Measurements from ENCODE around the gene CASZ1. TPM values are rescaled to one million over a fixed set of nuclear protein-coding genes. Genes with fewer than 3 reads are reported as not detected.

CASZ1 gene
- polyA plus RNA-seq, 3 donors, result 0.30 to 3.7 (median 0.50) TPM

DNA sequence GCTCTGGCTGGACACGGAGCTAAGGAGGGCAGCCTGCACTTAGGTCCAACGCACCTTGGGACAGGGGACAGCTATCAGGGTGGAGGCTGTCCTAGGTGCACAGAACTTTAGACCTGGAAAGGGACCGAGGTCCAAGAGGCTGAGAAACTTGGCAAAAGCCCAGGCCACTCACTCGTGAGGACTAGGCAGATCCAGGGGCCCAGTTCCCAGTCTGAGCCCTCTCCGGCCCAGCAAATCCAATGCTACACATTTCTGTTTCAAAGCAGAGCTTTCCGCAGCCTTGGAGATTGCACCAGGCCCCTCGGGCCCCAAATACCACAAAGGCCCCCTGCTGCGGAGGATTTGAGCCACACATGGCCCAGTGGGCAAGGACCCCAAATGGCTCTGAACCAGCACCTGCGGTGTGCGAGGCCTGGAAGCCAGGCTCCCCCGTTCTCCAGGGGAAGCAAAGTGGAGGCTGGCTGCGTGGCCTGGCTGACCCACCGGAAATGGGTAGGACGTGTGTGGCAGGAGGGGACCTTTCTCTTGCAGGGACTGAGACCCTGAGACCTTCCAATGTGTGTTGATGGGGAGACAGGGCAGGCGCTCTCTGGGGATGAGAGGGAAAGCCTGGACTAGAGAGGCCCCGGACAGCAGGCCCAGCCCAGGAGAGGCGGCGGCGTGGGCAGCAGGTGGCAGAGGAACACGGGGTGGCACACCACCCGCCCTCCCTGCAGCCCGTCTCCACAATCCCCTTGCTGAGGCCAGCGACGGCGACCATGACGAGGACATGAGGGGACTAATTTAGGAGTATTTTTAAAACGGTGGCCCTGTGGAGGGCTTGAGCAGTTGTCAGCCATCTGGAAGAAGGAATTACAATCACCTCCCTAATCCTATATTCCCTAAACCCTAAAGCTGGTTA, 118.7 kb downstream of the CASZ1 start:
- Histone ChIP-seq H3K4me3 (replicated peaks in 1 of 3; ENCODE audit: low read depth in 2 of 3, low read length in 3 of 3) (no peak overlapping the region), H3K9me3 (replicated peaks in 1 of 2; ENCODE audit: control insufficient read depth in 1 of 2, insufficient read depth in 1 of 2, low read length in 2 of 2) (no peaks in the 10 kb centered on the region), H4K20me1 (ENCODE audit: insufficient read depth, low read length) (peaks cover 3% of the 10 kb centered on the region), H2AFZ (ENCODE audit: insufficient read depth, low read depth, low read length, poor library complexity, severe bottlenecking) (no peak overlapping the region), H3K27ac (ENCODE audit: low read depth in 1 of 2, low read length in 2 of 2) (no peak overlapping the region), H3K9ac (ENCODE audit: insufficient read depth, low read length, poor library complexity, severe bottlenecking) (no peak overlapping the region), H3K36me3 (replicated peaks in 1 of 2; ENCODE audit: control insufficient read depth in 1 of 2, insufficient read depth in 2 of 2, low read length in 2 of 2) (no peaks in the 10 kb centered on the region), H3K27me3 (ENCODE audit: control insufficient read depth in 2 of 2, insufficient read depth in 2 of 2, low read length in 2 of 2) (no peaks in the 10 kb centered on the region), H3K79me2 (ENCODE audit: insufficient read depth, low read length) (no peaks in the 10 kb centered on the region), H3K4me2 (replicated peaks; ENCODE audit: extremely low read depth, low read length, poor library complexity, severe bottlenecking) (no peak overlapping the region), H3K4me1 (ENCODE audit: control insufficient read depth in 1 of 2, insufficient read depth in 2 of 2, low read length in 2 of 2) (no peaks in the 10 kb centered on the region)
- DNase-seq, result no peak
- no peaks in the 10 kb centered on the region for H3K9me3 Mint-ChIP-seq
- H3K4me1 Mint-ChIP-seq, result peaks cover 3% of the 10 kb centered on the region
- H3K27ac Mint-ChIP-seq, result no peak overlapping the region
- intact Hi-C loops (cut with micrococcal nuclease), result no loop called here
- no peak overlapping the region for H3K4me3 Mint-ChIP-seq
- H3K27me3 Mint-ChIP-seq (ENCODE audit: low read depth in 3 of 3), result peaks cover 0 to 5% (median 3%) of the 10 kb centered on the region in 3 donors
- TF ChIP-seq, protein P1, sequence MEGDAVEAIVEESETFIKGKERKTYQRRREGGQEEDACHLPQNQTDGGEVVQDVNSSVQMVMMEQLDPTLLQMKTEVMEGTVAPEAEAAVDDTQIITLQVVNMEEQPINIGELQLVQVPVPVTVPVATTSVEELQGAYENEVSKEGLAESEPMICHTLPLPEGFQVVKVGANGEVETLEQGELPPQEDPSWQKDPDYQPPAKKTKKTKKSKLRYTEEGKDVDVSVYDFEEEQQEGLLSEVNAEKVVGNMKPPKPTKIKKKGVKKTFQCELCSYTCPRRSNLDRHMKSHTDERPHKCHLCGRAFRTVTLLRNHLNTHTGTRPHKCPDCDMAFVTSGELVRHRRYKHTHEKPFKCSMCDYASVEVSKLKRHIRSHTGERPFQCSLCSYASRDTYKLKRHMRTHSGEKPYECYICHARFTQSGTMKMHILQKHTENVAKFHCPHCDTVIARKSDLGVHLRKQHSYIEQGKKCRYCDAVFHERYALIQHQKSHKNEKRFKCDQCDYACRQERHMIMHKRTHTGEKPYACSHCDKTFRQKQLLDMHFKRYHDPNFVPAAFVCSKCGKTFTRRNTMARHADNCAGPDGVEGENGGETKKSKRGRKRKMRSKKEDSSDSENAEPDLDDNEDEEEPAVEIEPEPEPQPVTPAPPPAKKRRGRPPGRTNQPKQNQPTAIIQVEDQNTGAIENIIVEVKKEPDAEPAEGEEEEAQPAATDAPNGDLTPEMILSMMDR (IDR thresholded peaks at IDR 0.05), result no peak
- H3K36me3 Mint-ChIP-seq, result no peaks in the 10 kb centered on the region
- 94% methylated on average over 22 of the region's 27 CpGs for WGBS (ENCODE audit: insufficient coverage)

DNA sequence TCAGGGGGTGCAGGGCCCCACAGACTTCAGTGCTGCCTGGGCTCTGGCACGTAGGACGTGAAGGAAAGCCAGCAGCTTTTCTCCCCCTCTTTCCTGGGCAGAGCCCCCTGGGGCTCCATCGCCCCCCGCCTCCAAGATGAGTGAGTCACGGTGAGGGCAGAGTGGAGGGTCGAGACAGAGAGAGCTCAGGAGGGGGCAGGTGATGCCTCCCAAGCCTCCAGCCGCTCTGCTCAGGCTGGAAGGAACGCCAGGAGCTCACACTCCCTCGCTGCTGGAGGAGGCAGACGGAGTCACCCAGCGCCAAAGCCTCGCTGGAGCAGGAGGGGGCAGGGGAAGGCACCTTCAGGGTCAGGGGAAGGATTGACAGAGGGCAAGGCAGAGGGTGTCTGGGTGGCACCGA, 119.5 kb downstream of the CASZ1 start:
- Histone ChIP-seq H3K4me2 (replicated peaks; ENCODE audit: extremely low read depth, low read length, poor library complexity, severe bottlenecking) (no peak overlapping the region), H3K36me3 (replicated peaks in 1 of 2; ENCODE audit: control insufficient read depth in 1 of 2, insufficient read depth in 2 of 2, low read length in 2 of 2) (no peaks in the 10 kb centered on the region), H3K9ac (ENCODE audit: insufficient read depth, low read length, poor library complexity, severe bottlenecking) (no peak overlapping the region), H3K9me3 (replicated peaks in 1 of 2; ENCODE audit: control insufficient read depth in 1 of 2, insufficient read depth in 1 of 2, low read length in 2 of 2) (no peaks in the 10 kb centered on the region), H3K27ac (ENCODE audit: low read depth in 1 of 2, low read length in 2 of 2) (no peak overlapping the region), H3K4me3 (replicated peaks in 1 of 3; ENCODE audit: low read depth in 2 of 3, low read length in 3 of 3) (no peak overlapping the region), H2AFZ (ENCODE audit: insufficient read depth, low read depth, low read length, poor library complexity, severe bottlenecking) (no peak overlapping the region), H4K20me1 (ENCODE audit: insufficient read depth, low read length) (peaks cover 3% of the 10 kb centered on the region), H3K4me1 (ENCODE audit: control insufficient read depth in 1 of 2, insufficient read depth in 2 of 2, low read length in 2 of 2) (no peaks in the 10 kb centered on the region), H3K79me2 (ENCODE audit: insufficient read depth, low read length) (no peaks in the 10 kb centered on the region), H3K27me3 (ENCODE audit: control insufficient read depth in 2 of 2, insufficient read depth in 2 of 2, low read length in 2 of 2) (no peaks in the 10 kb centered on the region)
- Mint-ChIP-seq H3K27me3 (ENCODE audit: low read depth in 3 of 3) (peaks cover 0 to 3% (median 2%) of the 10 kb centered on the region in 3 donors), H3K36me3 (no peaks in the 10 kb centered on the region), H3K9me3 (no peaks in the 10 kb centered on the region), H3K4me1 (no peaks in the 10 kb centered on the region), H3K27ac (no peak overlapping the region), H3K4me3 (no peak overlapping the region)
- TF ChIP-seq, protein P1 (IDR thresholded peaks at IDR 0.05), result no peak
- DNase-seq, result no peak
- intact Hi-C loops (cut with micrococcal nuclease), result no loop called here
- WGBS (ENCODE audit: insufficient coverage), result 85% methylated on average over 13 of the region's 13 CpGs

Measured in CD14-positive monocyte (primary cell).